GOT3 (cell line): Measurements from ENCODE around the gene GUCA2A.

ENCODE experiments used
- DNase-seq: peaks from one replicate; lab custom pipeline; 2025; ENCODE audit warnings: mixed read lengths; lab: John Stamatoyannopoulos, UW

The GUCA2A gene

DNA sequence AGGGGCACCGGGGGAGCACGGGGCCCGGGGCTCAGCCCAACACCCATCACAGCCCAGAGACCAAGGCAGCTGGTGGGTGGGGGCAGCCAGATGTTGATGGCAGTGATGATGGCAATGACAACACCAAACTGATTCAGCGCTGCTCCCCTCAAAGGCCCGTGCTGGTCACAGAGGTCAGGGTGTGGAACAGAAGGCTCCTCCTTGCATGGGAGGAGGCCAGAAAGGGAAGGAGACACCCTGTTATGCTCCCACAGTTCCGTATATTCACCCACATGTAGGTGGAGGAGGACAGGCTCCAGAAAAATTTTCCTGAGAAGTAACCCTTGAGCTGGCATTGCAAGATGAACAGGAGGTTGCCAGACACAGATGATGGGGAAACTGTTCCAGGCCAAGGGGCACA is 10.9 kb downstream of the GUCA2A start:
- no peak for DNase-seq

DNA sequence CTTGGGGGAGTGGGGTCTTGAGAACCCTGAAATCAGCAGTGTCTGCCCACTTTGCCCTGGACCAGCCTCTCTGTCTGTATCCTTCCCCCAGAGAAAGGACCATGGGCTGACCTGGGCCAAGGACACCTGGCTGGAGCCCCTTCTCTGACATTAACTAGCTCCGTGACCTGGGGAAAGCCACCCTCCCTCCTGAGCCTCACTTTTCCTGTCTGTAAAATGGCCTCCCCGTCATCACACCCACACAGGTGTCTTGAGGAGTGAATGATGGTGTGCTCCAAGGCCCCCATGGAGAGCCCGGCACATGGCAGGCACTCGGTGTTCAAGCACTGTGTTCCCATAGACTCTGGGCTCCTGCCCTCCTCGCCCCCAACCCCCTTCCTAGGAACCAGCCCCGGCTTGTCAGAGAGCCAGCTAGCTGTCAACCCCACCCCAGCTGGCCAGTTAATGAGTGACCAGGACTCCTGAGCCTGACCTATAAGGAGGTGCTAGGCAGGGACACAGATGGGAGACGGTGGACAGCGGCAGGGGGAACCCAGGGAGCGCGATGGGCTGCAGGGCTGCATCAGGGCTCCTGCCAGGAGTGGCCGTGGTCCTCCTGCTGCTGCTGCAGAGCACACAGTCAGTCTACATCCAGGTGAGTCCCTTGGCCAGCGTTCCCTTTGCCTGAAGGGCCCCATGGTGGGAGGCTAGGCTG is 11.5 kb downstream of the GUCA2A start, which contains the start of gene GUCA2B:
Gene GUCA2B, plus strand, starts transcription at position 504 of the 694 bp plus-strand sequence. Its CDS starts 41 bp downstream, at position 545.
- DNase-seq: no peak

DNA sequence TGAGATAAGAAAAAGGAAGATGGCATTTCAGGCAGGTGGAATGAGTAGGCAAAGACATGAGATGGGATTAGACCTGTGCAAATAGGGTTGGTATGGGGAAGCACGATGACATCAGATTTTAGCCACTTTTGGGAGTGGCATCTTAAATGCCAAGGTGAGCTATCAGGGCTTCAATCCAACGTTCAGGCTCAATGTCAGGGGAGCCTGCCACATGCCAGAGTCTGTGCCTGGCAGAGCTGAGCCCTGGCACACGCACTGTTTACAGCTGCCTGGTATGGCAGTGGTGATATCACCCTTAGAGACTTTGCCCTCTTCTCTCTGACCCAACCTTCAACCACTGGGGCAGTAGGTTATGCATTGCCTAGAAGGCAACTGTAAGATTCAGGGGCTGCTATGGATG is 12.4 kb downstream of the GUCA2A start:
- DNase-seq: no peak

DNA sequence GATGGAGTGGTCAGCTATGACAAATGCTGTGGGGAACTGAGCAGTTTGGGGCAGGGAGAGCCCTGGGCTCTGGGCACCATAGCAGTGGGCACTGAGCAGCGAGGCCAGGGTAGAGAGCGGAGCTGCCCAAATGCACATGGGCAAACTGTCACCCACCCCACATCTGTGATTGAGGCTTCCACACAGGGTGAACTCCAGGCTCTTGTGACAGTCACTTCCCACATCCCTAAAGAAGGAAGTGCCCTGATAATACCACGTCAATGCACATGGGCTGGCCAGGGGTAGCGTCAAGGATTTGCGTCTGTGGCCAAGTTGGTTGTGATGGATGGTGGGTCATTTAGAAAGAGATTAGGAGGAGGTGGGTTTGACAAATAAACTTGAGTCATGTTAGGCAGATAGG is 13.9 kb downstream of the GUCA2A start:
- no peak for DNase-seq

DNA sequence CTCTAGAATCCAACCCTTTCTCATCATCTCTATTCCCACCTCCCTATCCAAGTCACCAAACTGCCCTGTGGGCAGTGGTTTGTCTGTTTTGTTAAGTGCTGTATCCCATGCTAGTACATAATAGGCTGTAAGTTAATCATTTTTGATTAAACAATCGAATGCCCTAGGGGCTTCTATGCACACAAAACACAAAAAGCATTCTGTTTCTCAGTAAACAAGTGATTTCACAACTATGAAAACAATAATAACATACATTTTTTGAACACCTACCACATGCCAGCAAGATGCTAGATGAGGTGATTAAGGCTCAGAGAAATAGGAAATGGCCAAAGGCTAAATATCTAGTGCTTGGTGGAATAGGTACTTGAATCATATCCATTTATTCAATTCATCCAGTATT is 16.4 kb downstream of the GUCA2A start:
- DNase-seq: no peak

DNA sequence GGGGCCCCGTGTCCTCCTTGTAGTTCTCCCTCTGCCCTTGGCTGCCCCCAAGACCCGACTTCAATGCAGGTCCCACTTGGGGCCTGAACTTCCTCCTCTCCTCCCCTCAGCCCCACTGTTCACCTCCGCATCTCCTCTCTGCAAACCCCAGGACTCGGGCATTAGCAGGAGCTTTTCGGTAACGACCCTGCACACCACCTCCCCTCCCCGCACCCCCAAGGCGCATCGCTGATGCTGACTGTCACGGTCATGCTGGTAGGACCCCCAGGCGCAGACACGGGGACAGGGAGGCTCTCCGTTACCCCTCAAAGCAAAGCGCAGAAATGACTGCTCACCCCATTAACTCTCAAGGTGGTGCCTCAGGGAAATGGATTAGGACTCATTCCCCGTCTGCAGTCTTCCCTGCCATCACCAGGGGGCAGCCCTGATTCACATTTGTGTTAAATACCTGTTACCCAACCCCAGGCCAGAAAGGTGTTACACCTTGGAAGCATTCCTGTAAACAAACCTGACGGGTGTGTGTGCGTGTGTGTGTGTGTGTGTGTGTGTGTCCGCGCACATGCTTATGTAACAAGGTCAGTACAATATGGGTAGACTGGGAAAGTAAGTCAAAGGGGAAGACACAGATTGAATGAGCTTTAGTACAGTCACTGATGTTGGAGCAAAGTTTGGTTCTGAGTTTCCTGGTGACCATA is 17.8 kb downstream of the GUCA2A start:
- DNase-seq: no peak

DNA sequence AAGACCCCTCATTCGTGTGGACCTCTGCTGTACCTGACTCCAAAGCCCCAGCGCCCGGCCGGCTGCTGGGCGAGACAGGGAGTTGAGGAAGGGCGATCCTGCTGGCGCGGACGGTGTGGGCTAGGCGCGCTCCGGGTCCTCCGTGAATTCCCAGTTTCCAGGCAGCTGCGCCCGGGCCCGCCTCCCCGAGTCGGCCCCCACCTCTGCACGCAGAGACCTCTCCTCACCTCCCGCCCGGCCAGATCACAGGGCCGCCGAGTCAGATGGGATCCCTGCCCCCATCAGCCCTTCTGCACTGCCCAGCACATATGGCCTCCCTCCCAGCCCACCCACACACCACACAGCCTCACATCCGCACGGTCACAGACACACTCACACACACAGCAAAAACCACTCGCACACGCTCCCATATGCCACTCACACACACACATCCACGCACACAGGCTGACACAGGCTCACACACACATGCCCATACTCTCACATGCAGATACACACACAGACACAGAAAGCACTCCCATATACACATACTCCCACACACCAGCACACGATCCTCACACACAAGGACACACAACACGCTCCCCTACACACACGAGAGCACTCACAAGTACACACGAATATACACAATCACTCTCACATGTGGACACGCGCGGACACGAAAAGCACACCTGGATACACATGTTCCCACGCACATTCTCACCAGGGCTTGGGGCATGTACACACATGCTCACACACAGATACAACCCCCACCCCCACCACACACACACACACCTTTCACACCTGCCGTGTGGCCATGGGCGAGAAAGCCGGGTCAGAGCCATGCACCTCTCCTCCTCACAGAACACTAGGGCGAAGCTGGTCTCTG is 18.6 kb downstream of the GUCA2A start:
- DNase-seq: no peak

DNA sequence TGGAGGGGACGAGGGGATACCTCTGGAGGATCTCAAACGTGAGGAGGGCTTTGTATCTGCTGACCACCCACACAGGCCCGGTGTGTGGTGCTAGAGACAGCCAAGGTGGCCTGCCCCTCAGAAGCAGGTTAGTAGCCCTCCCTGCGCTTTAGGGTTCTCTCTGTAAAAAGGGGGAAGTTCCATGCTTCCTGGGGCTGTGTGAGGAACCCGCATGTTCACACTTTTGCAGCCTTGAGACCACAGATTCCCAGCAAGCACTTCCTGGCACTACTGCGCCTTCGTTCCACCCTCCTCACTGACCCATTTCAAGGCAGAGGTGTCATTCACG is 19.2 kb downstream of the GUCA2A start:
- no peak for DNase-seq

DNA sequence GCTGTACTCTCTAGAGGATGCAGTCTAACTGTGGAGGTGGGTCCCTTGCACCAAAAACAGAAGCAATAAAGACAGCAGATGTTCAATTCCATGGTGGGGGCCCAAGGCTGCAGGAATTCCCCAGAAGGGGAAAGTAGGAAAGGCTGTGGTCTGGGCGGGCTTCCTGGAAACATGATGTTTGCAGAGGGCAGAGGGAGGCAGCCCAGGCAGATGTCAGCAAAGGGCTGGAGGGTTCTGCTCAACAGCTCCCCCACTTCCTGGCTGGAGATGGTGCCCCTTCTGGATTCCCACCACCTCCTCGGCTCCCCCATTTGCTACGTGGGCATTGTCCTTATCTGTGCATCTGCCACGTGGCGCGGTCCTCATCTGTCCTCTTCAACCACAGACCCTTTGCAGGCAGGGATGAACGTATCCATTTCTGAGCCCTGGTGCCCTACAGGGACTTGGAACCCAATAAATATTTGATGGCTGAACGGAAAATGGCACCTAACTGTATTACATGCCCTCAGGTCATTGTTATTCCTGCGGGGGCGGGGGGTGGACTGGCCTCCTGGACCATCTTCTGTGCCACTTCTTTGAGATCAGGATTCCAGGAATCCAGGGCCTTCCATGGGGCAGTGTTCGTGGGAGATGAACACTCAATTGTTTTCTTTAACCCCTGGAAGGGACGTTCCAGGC is 19.7 kb downstream of the GUCA2A start:
- no peak for DNase-seq

DNA sequence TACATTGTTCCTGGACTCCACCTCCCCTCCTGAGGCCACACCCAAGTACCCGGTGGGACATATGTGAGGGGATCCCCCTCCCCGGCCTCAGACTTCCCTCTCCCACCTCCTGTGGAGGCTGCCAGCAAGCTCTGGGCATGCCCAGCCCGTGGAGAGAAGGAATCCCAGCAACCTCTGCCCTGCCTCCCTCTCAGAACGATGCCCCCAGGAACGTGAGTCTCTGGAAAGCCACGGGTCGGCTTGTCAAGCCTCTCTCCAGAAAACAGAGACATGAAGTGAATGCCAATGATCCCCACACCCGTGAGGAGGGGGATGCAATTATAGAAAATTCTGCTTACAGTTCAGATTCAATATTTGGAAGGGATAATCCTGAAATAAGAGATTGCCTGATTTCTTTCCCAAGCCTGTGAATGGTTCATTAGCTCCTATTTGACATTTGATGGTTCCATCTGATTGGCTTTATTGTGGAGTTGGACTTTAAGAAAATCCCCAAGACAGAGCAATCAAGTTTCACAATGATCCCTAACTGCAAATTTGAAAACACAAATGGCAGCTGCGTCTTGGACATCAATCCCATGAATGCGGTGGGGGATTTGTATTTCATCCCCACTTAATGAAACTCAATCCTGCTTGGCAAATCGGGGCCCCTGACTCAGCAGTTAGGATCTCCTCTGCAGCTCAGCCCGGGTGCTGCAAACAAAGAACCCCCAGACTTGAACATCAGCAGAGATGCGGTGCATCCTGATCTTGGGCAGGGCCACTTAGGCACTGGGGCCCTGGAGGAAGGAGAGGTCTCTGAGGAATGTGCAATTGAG is 20.4 kb downstream of the GUCA2A start:
- no peak for DNase-seq

DNA sequence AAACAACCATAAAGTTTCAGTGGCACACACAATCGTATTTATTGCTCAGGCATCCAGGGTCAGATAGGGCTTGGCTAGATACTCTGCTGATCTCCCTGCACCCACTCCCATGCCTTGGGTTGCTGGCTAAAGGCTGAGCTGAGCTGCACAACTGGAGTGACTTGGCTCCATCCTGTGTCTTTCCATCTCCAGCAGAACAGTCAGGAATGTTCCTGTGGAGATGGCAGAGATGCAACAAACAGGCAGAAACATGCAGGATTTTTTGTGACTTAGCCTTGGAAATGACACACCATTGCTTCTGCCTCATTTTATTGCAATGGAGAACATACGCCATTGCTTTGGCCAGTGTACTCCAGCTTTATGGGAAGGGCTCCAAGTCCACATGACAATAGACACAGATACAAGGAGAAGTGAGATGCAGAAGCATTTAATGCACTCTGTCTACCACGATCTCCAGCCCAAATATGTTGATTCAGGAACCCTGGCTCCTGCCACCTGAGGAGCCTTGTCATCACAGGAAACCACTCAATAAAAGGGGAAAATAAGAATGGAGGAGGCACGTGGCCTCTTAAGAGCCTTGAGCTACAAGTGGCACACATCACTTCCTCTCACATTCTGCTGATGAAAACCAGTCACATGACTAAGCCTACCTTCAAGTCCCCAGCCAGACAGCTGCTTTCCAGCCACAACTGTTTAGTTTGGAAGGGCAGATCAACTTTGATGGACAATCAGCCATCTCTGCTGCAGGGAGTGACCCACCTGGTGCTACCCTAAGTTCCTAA is 21.5 kb downstream of the GUCA2A start:
- no peak for DNase-seq

DNA sequence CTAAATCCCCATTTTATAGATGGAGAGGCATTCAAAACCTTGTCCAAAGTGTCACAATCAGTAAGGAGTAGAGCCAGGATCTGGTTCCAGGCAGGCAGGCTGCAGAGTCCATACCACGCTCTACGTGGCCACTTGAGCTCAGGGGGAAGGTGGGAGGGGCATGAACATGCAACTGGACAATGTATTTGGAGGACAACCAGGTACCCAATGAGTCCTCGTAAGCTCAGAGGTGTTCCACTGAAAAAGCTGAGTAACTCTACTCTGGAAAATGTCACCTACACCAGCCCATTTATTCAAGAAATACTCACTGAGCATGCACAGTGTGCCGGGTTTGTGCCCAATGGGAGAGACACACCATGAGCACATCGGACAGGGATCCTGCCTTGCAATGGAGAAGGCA is 22.6 kb downstream of the GUCA2A start:
- no peak for DNase-seq

DNA sequence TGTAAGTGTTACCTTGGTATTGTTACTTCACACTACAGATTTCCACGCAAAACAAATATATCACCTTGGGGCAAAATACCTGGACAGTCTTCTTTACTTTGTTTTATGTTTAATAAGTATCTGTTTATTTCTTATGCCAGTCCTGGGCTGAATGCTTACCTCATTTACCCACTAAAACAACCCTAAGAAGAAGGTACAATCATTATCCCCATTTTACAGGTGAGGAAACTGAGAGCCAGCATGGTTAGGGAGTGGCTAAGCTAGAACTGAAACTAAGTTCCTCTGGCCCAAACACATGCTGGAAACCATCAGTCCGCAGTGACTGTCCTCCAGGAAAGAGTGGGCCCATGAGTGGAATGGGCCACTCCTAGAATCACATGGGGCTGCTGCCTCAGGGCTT is 24.4 kb downstream of the GUCA2A start:
- DNase-seq: no peak

DNA sequence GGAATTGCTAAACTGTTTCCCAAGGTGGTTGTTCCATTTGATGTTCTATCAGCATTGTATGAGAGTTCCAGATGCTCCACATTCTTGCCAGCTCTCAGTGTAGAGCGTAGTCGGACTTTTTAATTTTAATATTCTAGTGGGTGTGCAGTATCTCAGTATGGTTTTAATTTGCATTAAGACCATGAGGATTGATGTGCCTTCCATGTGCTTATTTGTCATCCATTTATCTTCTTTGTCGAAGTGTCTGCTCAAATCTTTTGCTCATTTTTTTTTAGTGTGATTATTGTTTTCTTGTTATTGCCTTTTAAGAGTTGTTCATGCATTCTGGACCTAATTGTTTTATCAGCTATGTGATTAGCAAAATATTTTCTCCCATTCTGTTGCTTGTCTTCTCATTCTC is 25.1 kb downstream of the GUCA2A start:
- DNase-seq: no peak

DNA sequence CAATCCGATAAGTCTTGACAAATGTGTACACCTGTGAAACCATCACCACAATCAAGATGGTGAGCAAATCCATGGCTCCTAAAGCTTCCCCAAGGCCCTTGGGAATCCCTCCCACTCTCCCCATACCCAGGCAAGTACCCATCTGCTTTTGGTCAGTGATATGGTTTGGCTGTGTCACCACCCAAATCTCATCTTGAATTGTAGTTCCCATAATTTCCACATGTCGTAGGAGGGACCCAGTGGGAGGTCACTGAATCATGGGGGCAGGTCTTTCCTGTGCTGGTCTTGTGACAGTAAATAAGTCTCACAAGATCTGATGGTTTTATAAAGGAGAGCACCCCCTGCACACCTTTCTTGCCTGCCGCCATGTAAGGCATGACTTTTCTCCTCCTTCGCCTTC is 26.0 kb downstream of the GUCA2A start:
- no peak for DNase-seq

DNA sequence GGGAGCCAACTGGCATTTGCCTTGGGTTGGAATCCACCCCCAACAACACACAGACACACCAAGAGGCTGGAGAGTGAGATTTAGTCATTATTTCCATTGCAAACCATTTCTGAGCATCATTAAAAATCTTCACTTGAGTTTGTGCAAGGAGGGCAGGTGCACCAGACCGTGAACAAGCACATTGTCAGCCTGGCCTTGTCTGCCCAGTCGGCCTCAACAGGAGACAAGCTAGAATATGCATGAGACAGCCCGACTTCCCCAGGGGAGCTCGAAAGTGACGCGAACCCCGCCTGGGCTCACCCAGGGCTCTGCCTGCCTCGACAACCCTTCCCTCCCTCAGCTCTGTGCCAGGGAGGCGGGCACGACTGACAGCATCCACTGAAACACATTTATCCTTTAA is 26.8 kb downstream of the GUCA2A start:
- no peak for DNase-seq

DNA sequence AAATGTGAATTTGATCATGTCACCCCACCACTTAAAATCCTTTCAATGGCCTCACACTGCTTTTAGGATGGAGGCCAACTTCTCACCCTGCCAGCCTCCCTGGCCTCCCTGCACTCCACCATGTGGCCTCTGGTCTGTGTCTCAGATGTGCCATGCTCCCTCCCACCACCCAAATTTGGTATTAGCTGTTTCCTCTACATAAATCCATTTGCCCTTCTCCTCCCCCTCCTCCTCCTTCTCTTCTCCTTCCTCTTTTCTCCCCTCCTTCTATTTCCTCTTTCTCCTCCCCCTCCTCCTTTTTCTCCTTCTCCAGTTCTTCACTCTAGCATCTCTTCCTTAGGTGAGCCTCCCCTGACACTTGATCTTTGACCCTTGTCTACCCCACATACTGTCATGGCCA is 28.1 kb downstream of the GUCA2A start:
- no peak for DNase-seq

DNA sequence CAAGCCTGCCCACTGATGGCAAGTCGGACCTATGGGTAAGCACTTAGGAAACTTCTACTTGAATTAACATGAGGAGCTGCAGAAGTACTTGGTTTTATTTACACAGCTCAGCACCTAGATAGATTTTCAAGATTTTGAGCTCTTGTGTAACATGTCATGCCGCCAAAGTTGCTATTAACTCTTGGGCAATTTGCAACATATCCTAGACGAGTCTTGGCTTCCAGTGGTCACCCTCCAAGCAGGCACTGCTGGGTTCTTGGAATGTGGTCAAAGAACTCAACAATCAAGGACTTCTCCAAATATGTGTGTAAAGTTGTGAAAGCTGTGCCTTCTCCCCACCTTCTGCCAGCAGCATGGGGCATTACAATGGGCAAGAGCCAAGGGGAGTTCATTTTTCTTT is 29.1 kb downstream of the GUCA2A start:
- no peak for DNase-seq

DNA sequence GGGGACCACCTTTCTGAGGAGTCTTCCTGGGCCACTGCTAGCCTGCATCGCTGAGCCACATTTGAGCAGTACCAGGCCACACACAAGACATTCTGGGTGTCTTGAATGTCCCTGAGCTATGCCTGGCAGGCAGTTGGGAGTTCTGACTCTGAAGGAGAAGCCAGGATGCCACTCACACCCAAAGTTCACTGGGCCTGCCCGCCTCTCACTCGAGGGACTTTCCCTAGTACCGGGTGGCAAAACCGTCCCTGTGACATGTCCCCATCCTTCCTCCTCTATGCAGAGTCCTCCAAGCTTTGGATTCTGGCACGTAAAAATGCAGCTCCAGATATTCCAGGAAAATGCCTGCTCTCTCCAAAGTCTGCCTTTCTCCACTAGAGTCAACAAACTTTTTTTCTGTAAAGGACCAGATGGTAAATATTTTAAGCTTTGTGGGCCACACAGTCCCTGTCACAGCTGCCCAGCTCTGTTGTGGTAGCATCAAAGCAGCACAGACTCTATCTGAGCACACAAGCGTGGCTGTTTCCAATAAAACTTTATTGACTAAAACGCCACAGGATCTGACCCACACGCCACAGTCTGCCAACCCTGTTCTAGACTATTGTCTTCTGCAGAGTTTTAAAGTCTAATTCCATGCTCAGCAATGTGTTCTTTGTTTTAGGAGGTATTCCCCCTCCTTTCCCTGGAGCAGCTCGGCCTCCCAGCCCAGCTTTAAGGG is 30.6 kb downstream of the GUCA2A start:
- no peak for DNase-seq

DNA sequence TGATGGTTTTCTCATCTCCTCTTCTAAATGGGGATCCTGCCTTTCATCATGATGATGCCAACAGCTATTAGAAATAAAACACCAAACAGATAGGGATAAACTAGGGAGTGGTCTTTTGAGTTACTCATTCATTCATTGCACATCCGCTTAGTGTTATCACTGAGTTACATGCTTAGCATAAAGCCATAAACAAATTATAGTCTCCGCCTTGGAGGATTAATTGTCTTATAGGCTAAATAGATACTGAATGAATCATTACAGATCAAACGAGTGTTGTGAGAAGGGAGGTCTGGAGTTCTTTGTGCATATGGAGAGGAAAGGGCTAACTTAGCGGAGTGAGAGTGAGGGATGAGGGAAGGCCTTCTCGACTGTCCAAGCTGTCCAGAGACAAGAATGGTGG is 31.2 kb downstream of the GUCA2A start:
- no peak for DNase-seq
